ENCODE measurements around the gene DOCK9. TPM values are rescaled to one million over a fixed set of nuclear protein-coding genes. Genes with fewer than 3 reads are reported as not detected.

The DOCK9 gene
- total RNA-seq, 4 donors from 2014 or later, result 127 to 191 (median 154) TPM

DNA sequence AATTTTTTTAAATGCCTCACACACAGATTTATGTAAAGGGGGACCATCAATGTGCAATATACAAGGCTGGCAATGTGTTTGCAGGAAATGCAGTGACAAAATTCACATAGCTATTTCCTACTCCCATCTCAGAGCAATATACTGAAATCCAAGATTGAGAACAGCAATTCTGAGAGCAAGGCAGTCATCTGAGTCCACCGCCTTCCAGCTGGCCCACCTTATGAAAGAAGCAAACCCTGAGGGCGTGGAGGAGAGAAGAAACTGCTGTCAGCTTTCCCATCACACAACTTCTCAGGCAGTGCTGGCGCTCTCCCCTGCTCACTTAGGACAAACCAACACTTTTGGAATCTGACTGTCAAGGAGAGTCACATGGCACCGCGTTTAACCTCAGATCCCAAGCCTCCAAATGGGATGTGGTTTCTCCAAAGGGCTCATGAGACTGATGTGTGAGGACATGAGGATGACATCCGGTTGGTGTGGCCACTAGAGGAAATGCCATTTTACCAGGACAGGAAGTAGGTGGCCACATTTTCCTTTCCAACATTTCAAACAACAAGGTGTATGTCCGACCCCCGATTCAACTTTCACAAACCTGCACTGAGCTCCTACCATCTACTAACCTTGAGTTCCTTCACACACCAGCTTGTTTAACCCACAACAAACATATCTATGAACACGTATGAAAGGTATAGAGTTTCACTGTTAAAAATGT is 3.7 kb upstream of the DOCK9 start:
- DNase-seq (ENCODE audit: extremely low spot score), result no peak
- Histone ChIP-seq H3K27ac (replicated peaks in 1 of 4) (peak overlapping the region in 1 of 4 donors; percentile 15), H3K36me3 (no peaks in the 10 kb centered on the region), H3K4me1 (peaks cover 15 to 97% (median 86%) of the 10 kb centered on the region in 4 donors), H3K9me3 (no peaks in the 10 kb centered on the region), H3K4me3 (no peak overlapping the region), H3K27me3 (no peaks in the 10 kb centered on the region)
- WGBS, result 88% methylated on average over 9 of the region's 9 CpGs
- intact Hi-C loops (cut with DNase I), result no loop called here
- TF ChIP-seq, protein P1, sequence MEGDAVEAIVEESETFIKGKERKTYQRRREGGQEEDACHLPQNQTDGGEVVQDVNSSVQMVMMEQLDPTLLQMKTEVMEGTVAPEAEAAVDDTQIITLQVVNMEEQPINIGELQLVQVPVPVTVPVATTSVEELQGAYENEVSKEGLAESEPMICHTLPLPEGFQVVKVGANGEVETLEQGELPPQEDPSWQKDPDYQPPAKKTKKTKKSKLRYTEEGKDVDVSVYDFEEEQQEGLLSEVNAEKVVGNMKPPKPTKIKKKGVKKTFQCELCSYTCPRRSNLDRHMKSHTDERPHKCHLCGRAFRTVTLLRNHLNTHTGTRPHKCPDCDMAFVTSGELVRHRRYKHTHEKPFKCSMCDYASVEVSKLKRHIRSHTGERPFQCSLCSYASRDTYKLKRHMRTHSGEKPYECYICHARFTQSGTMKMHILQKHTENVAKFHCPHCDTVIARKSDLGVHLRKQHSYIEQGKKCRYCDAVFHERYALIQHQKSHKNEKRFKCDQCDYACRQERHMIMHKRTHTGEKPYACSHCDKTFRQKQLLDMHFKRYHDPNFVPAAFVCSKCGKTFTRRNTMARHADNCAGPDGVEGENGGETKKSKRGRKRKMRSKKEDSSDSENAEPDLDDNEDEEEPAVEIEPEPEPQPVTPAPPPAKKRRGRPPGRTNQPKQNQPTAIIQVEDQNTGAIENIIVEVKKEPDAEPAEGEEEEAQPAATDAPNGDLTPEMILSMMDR (IDR thresholded peaks at IDR 0.05), result no peak
- TF ChIP-seq POLR2A (IDR thresholded peaks at IDR 0.05; ENCODE audit: low read depth) (no peak), EP300 (IDR thresholded peaks at IDR 0.05) (no peak), POLR2AphosphoS5 (IDR thresholded peaks at IDR 0.05) (no peak)

GRCh38 chr13:98979012-98979660 is 1.3 kb upstream of the DOCK9 start:
- H3K27ac ChIP-seq (replicated peaks in 1 of 4), result peak overlapping the region; percentile 61 to 76 (median 72)
- no peaks in the 10 kb centered on the region for H3K9me3 ChIP-seq
- no peak overlapping the region for H3K4me3 ChIP-seq
- H3K4me1 ChIP-seq, result peaks cover 24 to 99% (median 94%) of the 10 kb centered on the region in 4 donors
- TF ChIP-seq POLR2A (IDR thresholded peaks at IDR 0.05; ENCODE audit: low read depth) (no peak), EP300 (IDR thresholded peaks at IDR 0.05) (no peak), POLR2AphosphoS5 (IDR thresholded peaks at IDR 0.05) (no peak)
- TF ChIP-seq, protein P1 (IDR thresholded peaks at IDR 0.05), result no peak
- no peaks in the 10 kb centered on the region for H3K27me3 ChIP-seq
- WGBS, result 84% methylated on average over 9 of the region's 9 CpGs
- DNase-seq (ENCODE audit: extremely low spot score), result no peak
- intact Hi-C loops (cut with DNase I), result no loop called here
- no peaks in the 10 kb centered on the region for H3K36me3 ChIP-seq

DNA sequence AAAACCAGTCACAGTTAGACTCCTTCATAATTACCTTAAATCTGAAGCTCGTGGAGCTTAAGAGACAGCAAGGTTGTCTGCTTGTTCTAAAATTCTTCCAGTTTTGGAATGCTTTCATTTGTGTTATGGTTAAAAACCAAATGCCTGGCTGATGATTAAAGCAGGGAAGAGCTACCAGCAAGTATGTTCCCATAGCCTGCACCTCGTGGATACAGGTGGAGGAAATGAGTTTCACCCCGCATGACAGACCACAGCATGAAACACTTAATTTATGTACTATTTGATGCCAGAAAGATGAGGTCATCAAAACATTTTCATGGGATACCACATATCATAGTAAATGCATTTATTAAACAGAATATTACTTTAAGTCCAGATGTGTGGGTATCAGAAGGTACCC is 416 bp upstream of the DOCK9 start:
- H3K4me3 ChIP-seq, result peak overlapping the region; percentile 45 to 59 (median 50)
- H3K27me3 ChIP-seq, result no peaks in the 10 kb centered on the region
- peaks cover 32 to 99% (median 97%) of the 10 kb centered on the region in 4 donors for H3K4me1 ChIP-seq
- H3K27ac ChIP-seq (replicated peaks in 1 of 4), result peak overlapping the region; percentile 61 to 76 (median 72)
- no peak for DNase-seq (ENCODE audit: extremely low spot score)
- no peak for TF ChIP-seq POLR2A (IDR thresholded peaks at IDR 0.05; ENCODE audit: low read depth)
- no peak for TF ChIP-seq EP300 (IDR thresholded peaks at IDR 0.05)
- TF ChIP-seq, protein P1 (IDR thresholded peaks at IDR 0.05), result no peak
- no peak for TF ChIP-seq POLR2AphosphoS5 (IDR thresholded peaks at IDR 0.05)
- no peaks in the 10 kb centered on the region for H3K36me3 ChIP-seq
- no peaks in the 10 kb centered on the region for H3K9me3 ChIP-seq
- WGBS, result 20% methylated on average over 3 of the region's 3 CpGs
- intact Hi-C loops (cut with DNase I), result no loop called here

- H3K4me1 ChIP-seq, result peaks cover 45 to 100% (median 99%) of the 10 kb centered on the region in 4 donors
- TF ChIP-seq, protein P1 (IDR thresholded peaks at IDR 0.05), result no peak
- no peak for TF ChIP-seq POLR2AphosphoS5 (IDR thresholded peaks at IDR 0.05)
- TF ChIP-seq EP300 (IDR thresholded peaks at IDR 0.05), result no peak
- no peak for TF ChIP-seq POLR2A (IDR thresholded peaks at IDR 0.05; ENCODE audit: low read depth)
- H3K27ac ChIP-seq (replicated peaks in 1 of 4), result peak overlapping the region; percentile 61 to 76 (median 72)
- DNase-seq (ENCODE audit: extremely low spot score), result no peak
- peak overlapping the region; percentile 45 to 59 (median 50) for H3K4me3 ChIP-seq
- H3K27me3 ChIP-seq, result no peaks in the 10 kb centered on the region
- intact Hi-C loops (cut with DNase I), result no loop called here
- no peaks in the 10 kb centered on the region for H3K36me3 ChIP-seq
- H3K9me3 ChIP-seq, result no peaks in the 10 kb centered on the region
- WGBS, result 17% methylated on average over 2 of the region's 2 CpGs
Observed at GRCh38 chr13:98976941-98977340, 923 bp downstream of the DOCK9 start.

Data from esophagus muscularis mucosa (tissue), 4 donors.